Hepatocyte (in vitro differentiated cells): ENCODE measurements around the gene HOXC6. TPM values are rescaled to one million over a fixed set of nuclear protein-coding genes. Genes with fewer than 3 reads are reported as not detected.

Source experiments
- DNase-seq: peaks from one replicate; pipeline ENCODE4 v3.0.0-alpha.2; 2016; ENCODE audit warnings: low spot score
- H2AFZ ChIP-seq: fragments of 200-600 bp; sonication (generic); 2 replicates; pipeline ENCODE4 v1.6.0; 2016; ENCODE audit warnings: antibody characterized with exemption, mild to moderate bottlenecking
- H3K27ac ChIP-seq: fragments of 200-600 bp; sonication (generic); 2 replicates; pipeline ENCODE4 v1.5.1; 2016; ENCODE audit warnings: mild to moderate bottlenecking
- H3K27me3 ChIP-seq: fragments of 200-600 bp; sonication (generic); 2 replicates; pipeline ENCODE4 v1.6.1; 2016
- H3K36me3 ChIP-seq: fragments of 200-600 bp; sonication (generic); replicated peaks from 2 replicates; pipeline ENCODE4 v1.5.1; 2016; ENCODE audit warnings: low read depth; ENCODE audit not compliant: insufficient read depth
- H3K4me1 ChIP-seq: fragments of 200-600 bp; sonication (generic); 2 replicates; pipeline ENCODE4 v1.5.1; 2016; ENCODE audit warnings: mild to moderate bottlenecking, moderate library complexity; ENCODE audit not compliant: insufficient read depth
- H3K4me2 ChIP-seq: fragments of 200-600 bp; sonication (generic); 2 replicates; pipeline ENCODE4 v1.6.0; 2016
- H3K4me3 ChIP-seq: fragments of 200-600 bp; sonication (generic); 2 replicates; pipeline ENCODE4 v1.5.1; 2016; ENCODE audit warnings: mild to moderate bottlenecking
- H3K79me2 ChIP-seq: fragments of 200-600 bp; sonication (generic); 2 replicates; pipeline ENCODE4 v1.6.0; 2017; ENCODE audit warnings: mild to moderate bottlenecking
- H3K9me2 ChIP-seq: fragments of 200-600 bp; sonication (generic); replicated peaks from 2 replicates; pipeline ENCODE4 v1.6.0; 2017; ENCODE audit warnings: mild to moderate bottlenecking; ENCODE audit not compliant: insufficient read depth
- H3K9me3 ChIP-seq: fragments of 200-600 bp; sonication (generic); 2 replicates; pipeline ENCODE4 v1.5.1; 2016; ENCODE audit warnings: low read depth, mild to moderate bottlenecking
- H4K20me1 ChIP-seq: fragments of 200-600 bp; sonication (generic); 2 replicates; pipeline ENCODE4 v1.6.0; 2016; ENCODE audit warnings: mild to moderate bottlenecking; ENCODE audit not compliant: insufficient read depth, poor library complexity, severe bottlenecking
- EZH2 ChIP-seq: fragments of 200-600 bp; sonication (generic); IDR thresholded peaks from 2 replicates; pipeline ENCODE4 v1.6.1; 2016; ENCODE audit warnings: antibody characterized with exemption, mild to moderate bottlenecking, borderline replicate concordance
- EZH2phosphoT487 ChIP-seq: fragments of 200-600 bp; sonication (generic); IDR thresholded peaks from one replicate; pipeline ENCODE4 v1.6.1; 2018; ENCODE audit warnings: antibody characterized with exemption, mild to moderate bottlenecking, low read depth, moderate library complexity; ENCODE audit not compliant: unreplicated experiment, severe bottlenecking
- WGBS: methylation state at CpG from one replicate; pipeline ENCODE4 v1.1.6; 2016; ENCODE audit warnings: low lambda C conversion rate; ENCODE audit errors: missing lambda C conversion rate; 5-methylcytosine and 5-hydroxymethylcytosine counted together
- polyA plus RNA-seq: library from polyadenylated mRNA; unstranded; fragments of >200 nt; fragmentation: Nextera tagmentation; extraction: Ambion mirVana; gene quantifications from 2 replicates; pipeline ENCODE4 v1.2.1, GENCODE V29; 2016
- total RNA-seq: library from RNA; depleted of rRNA; stranded (reverse); fragments of >200 nt; gene quantifications from 2 replicates; pipeline ENCODE4 v1.2.3, GENCODE V29; 2014
- TF ChIP-seq, protein P1 (sequence below): fragments of 200-600 bp; sonication (generic); IDR thresholded peaks from 2 replicates; pipeline ENCODE4 v1.5.1; 2016; ENCODE audit warnings: antibody characterized with exemption, mild to moderate bottlenecking; ENCODE audit not compliant: poor library complexity

HOXC6 gene
- total and polyA plus RNA-seq, 2 experiments from 2014 or later, result 4.5 to 11.1 TPM

DNA sequence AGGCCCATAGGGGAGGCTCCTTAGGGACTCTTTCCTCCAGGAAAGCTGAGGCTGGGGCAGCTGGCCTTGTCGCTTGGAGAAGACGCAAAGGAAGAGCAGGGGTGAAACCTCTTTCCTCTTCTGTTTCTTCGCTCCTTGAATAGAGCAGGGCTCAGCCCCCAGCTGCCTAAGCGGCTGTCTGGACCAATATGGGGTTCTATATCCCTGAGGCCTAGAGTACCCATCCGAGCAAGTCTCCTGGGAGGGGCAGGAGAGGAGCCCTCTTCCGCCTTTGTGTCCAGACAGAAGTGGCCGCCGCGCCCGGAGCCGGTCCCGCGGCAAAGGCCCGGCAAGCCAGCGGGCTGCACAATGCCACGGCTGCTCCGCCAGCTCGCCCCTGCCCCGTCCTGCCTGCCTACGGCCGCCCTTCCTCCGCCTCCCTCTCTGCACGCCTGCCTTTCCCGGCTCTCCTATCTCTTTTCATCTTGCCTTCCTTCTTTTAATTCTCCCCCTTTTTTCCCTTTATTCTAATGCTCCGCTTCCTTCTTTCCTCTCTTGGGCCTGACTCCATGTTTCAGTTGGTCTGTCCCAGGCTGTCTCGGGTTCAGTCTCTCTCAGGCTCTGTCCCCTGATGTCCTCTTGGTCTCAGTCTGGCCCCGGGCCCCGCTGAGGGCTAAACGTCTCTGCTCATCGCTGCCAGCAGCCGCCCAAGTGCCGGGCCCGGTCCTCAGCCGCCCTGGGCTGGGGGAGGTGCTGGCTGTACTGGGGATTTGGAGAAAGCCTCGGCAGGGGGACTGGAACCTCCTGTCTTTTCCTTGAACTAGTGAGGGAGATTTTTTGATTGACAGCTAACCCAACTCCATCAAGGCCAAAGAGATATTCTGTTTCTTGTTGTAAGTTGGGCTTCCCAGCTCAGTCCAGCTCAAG lies 30.8 kb upstream of the HOXC6 start:
- Histone ChIP-seq H3K79me2 (no peaks in the 10 kb centered on the region), H3K27me3 (peaks cover 98% of the 10 kb centered on the region), H2AFZ (no peak overlapping the region), H3K9me3 (no peaks in the 10 kb centered on the region), H3K4me1 (peaks cover 30% of the 10 kb centered on the region), H3K4me3 (no peak overlapping the region), H3K27ac (no peak overlapping the region), H3K9me2 (no peaks in the 10 kb centered on the region), H3K36me3 (no peaks in the 10 kb centered on the region), H4K20me1 (no peaks in the 10 kb centered on the region), H3K4me2 (peak overlapping the region; percentile 8)
- WGBS, result 16% methylated on average over 31 of the region's 35 CpGs
- no peak for DNase-seq
- TF ChIP-seq EZH2 (peak; percentile 97), EZH2phosphoT487 (no peak)
- TF ChIP-seq, protein P1, sequence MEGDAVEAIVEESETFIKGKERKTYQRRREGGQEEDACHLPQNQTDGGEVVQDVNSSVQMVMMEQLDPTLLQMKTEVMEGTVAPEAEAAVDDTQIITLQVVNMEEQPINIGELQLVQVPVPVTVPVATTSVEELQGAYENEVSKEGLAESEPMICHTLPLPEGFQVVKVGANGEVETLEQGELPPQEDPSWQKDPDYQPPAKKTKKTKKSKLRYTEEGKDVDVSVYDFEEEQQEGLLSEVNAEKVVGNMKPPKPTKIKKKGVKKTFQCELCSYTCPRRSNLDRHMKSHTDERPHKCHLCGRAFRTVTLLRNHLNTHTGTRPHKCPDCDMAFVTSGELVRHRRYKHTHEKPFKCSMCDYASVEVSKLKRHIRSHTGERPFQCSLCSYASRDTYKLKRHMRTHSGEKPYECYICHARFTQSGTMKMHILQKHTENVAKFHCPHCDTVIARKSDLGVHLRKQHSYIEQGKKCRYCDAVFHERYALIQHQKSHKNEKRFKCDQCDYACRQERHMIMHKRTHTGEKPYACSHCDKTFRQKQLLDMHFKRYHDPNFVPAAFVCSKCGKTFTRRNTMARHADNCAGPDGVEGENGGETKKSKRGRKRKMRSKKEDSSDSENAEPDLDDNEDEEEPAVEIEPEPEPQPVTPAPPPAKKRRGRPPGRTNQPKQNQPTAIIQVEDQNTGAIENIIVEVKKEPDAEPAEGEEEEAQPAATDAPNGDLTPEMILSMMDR, result no peak

DNA sequence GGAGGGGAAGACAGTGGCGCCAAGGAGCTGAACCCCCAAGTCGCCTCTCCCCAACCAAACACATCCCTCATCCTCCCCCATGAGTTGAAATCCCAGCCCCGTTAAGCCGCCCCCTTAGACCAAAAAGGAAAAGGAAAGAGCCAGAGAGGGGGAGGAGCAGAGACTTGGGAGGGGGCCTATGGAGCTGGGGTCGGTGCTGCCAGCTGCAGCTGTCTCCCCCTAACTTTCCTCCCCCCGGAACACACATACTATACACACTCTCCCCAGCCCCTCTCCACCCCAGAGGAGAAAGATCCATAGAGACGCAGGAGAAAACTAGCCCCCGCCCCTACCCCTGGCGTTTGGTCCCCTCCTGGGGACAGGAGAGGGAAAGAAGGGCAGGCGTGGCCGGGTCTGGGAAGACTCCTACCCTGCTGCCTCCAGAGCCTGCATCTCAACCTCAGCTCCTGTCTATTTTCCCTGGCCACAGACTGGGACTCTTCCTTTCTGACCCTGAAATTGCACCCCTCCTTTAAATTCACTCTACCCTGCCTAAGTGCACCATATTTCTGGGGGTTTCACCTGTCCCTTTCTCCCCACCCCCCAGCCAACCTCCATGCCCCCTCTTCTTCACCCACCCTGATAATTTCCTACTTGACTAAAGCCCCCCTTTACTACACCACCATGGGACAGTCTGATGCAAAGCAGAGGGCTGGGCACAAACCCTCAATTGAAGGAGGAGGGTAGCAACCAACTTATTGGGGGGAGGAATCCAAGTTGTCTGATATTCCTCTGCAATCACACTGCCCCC lies 29.9 kb upstream of the HOXC6 start:
- Histone ChIP-seq H3K27ac (no peak overlapping the region), H3K4me3 (no peak overlapping the region), H3K9me3 (no peaks in the 10 kb centered on the region), H3K36me3 (no peaks in the 10 kb centered on the region), H3K9me2 (no peaks in the 10 kb centered on the region), H3K4me1 (peaks cover 30% of the 10 kb centered on the region), H2AFZ (no peak overlapping the region), H3K4me2 (no peak overlapping the region), H3K79me2 (no peaks in the 10 kb centered on the region), H4K20me1 (no peaks in the 10 kb centered on the region), H3K27me3 (peaks cover 98% of the 10 kb centered on the region)
- WGBS, result 15% methylated on average over 9 of the region's 11 CpGs
- no peak for DNase-seq
- no peak for TF ChIP-seq EZH2phosphoT487
- TF ChIP-seq, protein P1, result no peak
- TF ChIP-seq EZH2, result no peak

DNA sequence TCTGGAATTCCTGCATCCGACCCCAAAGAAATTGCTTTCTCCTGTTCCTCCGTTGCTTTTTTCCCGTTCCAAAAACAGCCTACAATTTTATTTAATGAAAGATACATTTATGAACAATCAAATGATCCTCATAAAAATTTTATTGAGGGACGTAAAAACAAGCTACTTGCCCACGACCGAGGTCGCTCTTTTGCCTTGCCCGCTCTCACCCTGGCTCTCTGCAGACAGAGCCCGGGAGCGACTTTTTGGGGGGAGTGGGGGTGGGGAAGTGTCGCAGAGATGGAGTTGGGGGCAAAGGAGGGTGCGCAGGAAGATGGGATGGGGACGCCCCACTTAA lies 29.4 kb upstream of the HOXC6 start:
- H3K79me2 ChIP-seq, result no peaks in the 10 kb centered on the region
- 27% methylated on average over 13 of the region's 13 CpGs for WGBS

More for the DNA sequence above, 29.4 kb upstream of the HOXC6 start:
- H3K9me3 ChIP-seq, result no peaks in the 10 kb centered on the region
- H4K20me1 ChIP-seq, result no peaks in the 10 kb centered on the region
- no peak for DNase-seq
- H3K4me1 ChIP-seq, result peaks cover 30% of the 10 kb centered on the region
- peaks cover 98% of the 10 kb centered on the region for H3K27me3 ChIP-seq
- no peaks in the 10 kb centered on the region for H3K9me2 ChIP-seq
- no peak overlapping the region for H2AFZ ChIP-seq
- H3K4me2 ChIP-seq, result no peak overlapping the region
- TF ChIP-seq, protein P1, result no peak
- peak; percentile 86 for TF ChIP-seq EZH2
- H3K36me3 ChIP-seq, result no peaks in the 10 kb centered on the region
- no peak overlapping the region for H3K27ac ChIP-seq
- H3K4me3 ChIP-seq, result no peak overlapping the region
